OCI-LY1 (cell line): ENCODE results near the gene LRRC36.
"Not testable (repeated sequence)": the region's sequence is repeated elsewhere in the genome, so short reads cannot be mapped to it uniquely, and the experiment has no call there.

Source experiments
- H2AFZ ChIP-seq: fragments of 200-600 bp; sonication (generic), shearing (Covaris generic); 2 replicates; pipeline ENCODE4 v1.6.0; 2014; ENCODE audit warnings: antibody characterized with exemption, mild to moderate bottlenecking, low read length
- H3F3A ChIP-seq: fragments of 200-600 bp; sonication (generic), shearing (Covaris generic); 2 replicates; pipeline ENCODE4 v1.6.0; 2014; ENCODE audit warnings: mild to moderate bottlenecking, antibody characterized with exemption, low read length, moderate library complexity; ENCODE audit not compliant: insufficient read depth
- H3K27ac ChIP-seq: fragments of 200-600 bp; sonication (generic); 2 replicates; pipeline ENCODE4 v1.5.1; 2014; ENCODE audit warnings: low read length, mixed run types, mild to moderate bottlenecking, low read depth; ENCODE audit not compliant: poor library complexity, severe bottlenecking
- H3K27me3 ChIP-seq: fragments of 200-600 bp; sonication (generic); 2 replicates; pipeline ENCODE4 v1.6.0; 2014; ENCODE audit warnings: antibody characterized with exemption, mild to moderate bottlenecking, low read length, moderate library complexity; ENCODE audit not compliant: insufficient read depth
- H3K36me3 ChIP-seq: fragments of 200-600 bp; sonication (generic); 2 replicates; pipeline ENCODE4 v1.6.1; 2014; ENCODE audit warnings: mild to moderate bottlenecking, antibody characterized with exemption, low read length, moderate library complexity, mixed read lengths; ENCODE audit not compliant: insufficient read depth
- H3K4me1 ChIP-seq: fragments of 200-600 bp; sonication (generic); 2 replicates; pipeline ENCODE4 v1.5.1; 2014; ENCODE audit warnings: mild to moderate bottlenecking, low read length, moderate library complexity; ENCODE audit not compliant: insufficient read depth, severe bottlenecking
- H3K4me2 ChIP-seq: fragments of 200-600 bp; sonication (generic), shearing (Covaris generic); 2 replicates; pipeline ENCODE4 v1.6.1; 2014; ENCODE audit warnings: low read length
- H3K4me3 ChIP-seq: fragments of 200-600 bp; sonication (generic); 2 replicates; pipeline ENCODE4 v1.5.1; 2014; ENCODE audit warnings: low read length, low read depth, mild to moderate bottlenecking, mixed read lengths; ENCODE audit not compliant: poor library complexity, severe bottlenecking
- H3K79me2 ChIP-seq: fragments of 200-600 bp; shearing (Covaris generic); 2 replicates; pipeline ENCODE4 v1.6.1; 2016; ENCODE audit warnings: mixed run types, low read length, mixed read lengths; ENCODE audit not compliant: insufficient read depth
- H3K9ac ChIP-seq: fragments of 200-600 bp; sonication (generic), shearing (Covaris generic); 2 replicates; pipeline ENCODE4 v1.6.1; 2014; ENCODE audit warnings: mild to moderate bottlenecking, low read length, mixed read lengths
- H3K9me2 ChIP-seq: fragments of 200-600 bp; sonication (generic), shearing (Covaris generic); 2 replicates; pipeline ENCODE4 v1.6.1; 2014; ENCODE audit warnings: low read depth, mild to moderate bottlenecking, low read length, mixed read lengths
- H3K9me3 ChIP-seq: fragments of 200-600 bp; shearing (Covaris generic); 2 replicates; pipeline ENCODE4 v1.6.1; 2014; ENCODE audit warnings: low read length, mixed read lengths
- H4K20me1 ChIP-seq: fragments of 200-600 bp; sonication (generic), shearing (Covaris generic); 2 replicates; pipeline ENCODE4 v1.6.0; 2016; ENCODE audit warnings: mild to moderate bottlenecking, low read length; ENCODE audit not compliant: insufficient read depth
- EZH2 ChIP-seq: fragments of 200-600 bp; sonication (generic), shearing (Covaris generic); IDR thresholded peaks from 2 replicates; pipeline ENCODE4 v1.8.0; 2017; ENCODE audit warnings: borderline replicate concordance, mixed run types, mild to moderate bottlenecking, antibody characterized with exemption, low read length, moderate library complexity, mixed read lengths
- TF ChIP-seq, protein P1 (sequence below): fragments of 200-600 bp; sonication (generic), shearing (Covaris generic); IDR thresholded peaks from 2 replicates; pipeline ENCODE4 v1.5.1; 2017; ENCODE audit warnings: mild to moderate bottlenecking, antibody characterized with exemption, low read length, moderate library complexity, mixed read lengths

LRRC36 gene

GRCh38 chr16:67357561-67357960, 30.9 kb downstream of the LRRC36 start:
- H3K79me2 ChIP-seq: no peaks in the 10 kb centered on the region
- H4K20me1 ChIP-seq: no peaks in the 10 kb centered on the region
- H3K4me3 ChIP-seq: no peak overlapping the region
- no peaks in the 10 kb centered on the region for H3F3A ChIP-seq
- no peak overlapping the region for H3K9ac ChIP-seq
- no peaks in the 10 kb centered on the region for H3K27me3 ChIP-seq
- H2AFZ ChIP-seq: no peak overlapping the region
- H3K27ac ChIP-seq: no peak overlapping the region
- H3K9me3 ChIP-seq: no peaks in the 10 kb centered on the region
- TF ChIP-seq, protein P1, sequence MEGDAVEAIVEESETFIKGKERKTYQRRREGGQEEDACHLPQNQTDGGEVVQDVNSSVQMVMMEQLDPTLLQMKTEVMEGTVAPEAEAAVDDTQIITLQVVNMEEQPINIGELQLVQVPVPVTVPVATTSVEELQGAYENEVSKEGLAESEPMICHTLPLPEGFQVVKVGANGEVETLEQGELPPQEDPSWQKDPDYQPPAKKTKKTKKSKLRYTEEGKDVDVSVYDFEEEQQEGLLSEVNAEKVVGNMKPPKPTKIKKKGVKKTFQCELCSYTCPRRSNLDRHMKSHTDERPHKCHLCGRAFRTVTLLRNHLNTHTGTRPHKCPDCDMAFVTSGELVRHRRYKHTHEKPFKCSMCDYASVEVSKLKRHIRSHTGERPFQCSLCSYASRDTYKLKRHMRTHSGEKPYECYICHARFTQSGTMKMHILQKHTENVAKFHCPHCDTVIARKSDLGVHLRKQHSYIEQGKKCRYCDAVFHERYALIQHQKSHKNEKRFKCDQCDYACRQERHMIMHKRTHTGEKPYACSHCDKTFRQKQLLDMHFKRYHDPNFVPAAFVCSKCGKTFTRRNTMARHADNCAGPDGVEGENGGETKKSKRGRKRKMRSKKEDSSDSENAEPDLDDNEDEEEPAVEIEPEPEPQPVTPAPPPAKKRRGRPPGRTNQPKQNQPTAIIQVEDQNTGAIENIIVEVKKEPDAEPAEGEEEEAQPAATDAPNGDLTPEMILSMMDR: no peak
- no peaks in the 10 kb centered on the region for H3K4me1 ChIP-seq
- no peaks in the 10 kb centered on the region for H3K36me3 ChIP-seq
- H3K9me2 ChIP-seq: no peaks in the 10 kb centered on the region
- H3K4me2 ChIP-seq: no peak overlapping the region

- not testable (repeated sequence) for H3K4me1 ChIP-seq, H3K79me2 ChIP-seq, H3K4me3 ChIP-seq, H4K20me1 ChIP-seq, H3K27ac ChIP-seq, H3K27me3 ChIP-seq, H3K9me3 ChIP-seq, H3K4me2 ChIP-seq, H3F3A ChIP-seq, H3K9me2 ChIP-seq, H3K9ac ChIP-seq, H3K36me3 ChIP-seq, H2AFZ ChIP-seq
Observed at GRCh38 chr16:67359540-67360269, 33.1 kb downstream of the LRRC36 start.

DNA sequence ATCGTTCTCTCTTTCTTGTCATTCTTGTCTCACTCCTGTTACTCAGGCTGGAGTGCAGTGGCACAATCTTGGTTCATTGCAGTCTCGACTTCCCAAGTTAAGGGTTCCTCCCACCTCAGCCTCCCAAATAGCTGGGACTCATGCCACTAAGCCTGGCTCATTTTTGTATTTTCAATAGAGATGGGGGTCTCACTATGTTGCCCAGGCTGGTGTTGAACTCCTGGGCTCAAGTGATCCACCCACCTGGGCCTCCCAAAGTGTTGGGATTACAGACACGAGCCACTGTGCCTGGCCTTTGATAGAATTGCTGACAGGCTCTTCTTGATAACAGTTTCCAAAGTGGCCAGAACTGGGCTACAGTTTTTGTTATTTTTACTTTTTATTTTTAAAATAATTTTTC, 34.4 kb downstream of the LRRC36 start:
- Histone ChIP-seq H3K36me3 (no peaks in the 10 kb centered on the region), H4K20me1 (no peaks in the 10 kb centered on the region), H3K9me2 (no peaks in the 10 kb centered on the region), H3K27me3 (no peaks in the 10 kb centered on the region), H3F3A (no peaks in the 10 kb centered on the region), H3K9me3 (no peaks in the 10 kb centered on the region), H3K4me1 (no peaks in the 10 kb centered on the region), H3K9ac (no peak overlapping the region), H3K4me2 (no peak overlapping the region), H2AFZ (no peak overlapping the region), H3K27ac (no peak overlapping the region), H3K79me2 (no peaks in the 10 kb centered on the region), H3K4me3 (no peak overlapping the region)
- TF ChIP-seq, protein P1: no peak
- no peak for TF ChIP-seq EZH2

- peaks cover 9% of the 10 kb centered on the region; the same call in 1 of the 2 replicates for H3K27me3 ChIP-seq
- H3K9me3 ChIP-seq: no peaks in the 10 kb centered on the region
- no peaks in the 10 kb centered on the region for H3K79me2 ChIP-seq
- H3K4me1 ChIP-seq: no peaks in the 10 kb centered on the region
- H3K27ac ChIP-seq: no peak overlapping the region
- H3K4me3 ChIP-seq: no peak overlapping the region
- no peaks in the 10 kb centered on the region for H4K20me1 ChIP-seq
- H3F3A ChIP-seq: no peaks in the 10 kb centered on the region
- H3K36me3 ChIP-seq: no peaks in the 10 kb centered on the region; the same call in 1 of the 2 replicates
- no peaks in the 10 kb centered on the region for H3K9me2 ChIP-seq
- H3K9ac ChIP-seq: no peak overlapping the region
- no peak overlapping the region for H2AFZ ChIP-seq
- no peak for TF ChIP-seq EZH2
- TF ChIP-seq, protein P1: no peak
- H3K4me2 ChIP-seq: no peak overlapping the region
Observed at GRCh38 chr16:67364600-67365235, 38.1 kb downstream of the LRRC36 start.
